ENCODE measurements around the gene DDIT4. TPM values are rescaled to one million over a fixed set of nuclear protein-coding genes. Genes with fewer than 3 reads are reported as not detected.
A peak's percentile ranks its signal among the peaks of the same experiment; 100 is the strongest.
"Not testable (repeated sequence)": the region's sequence is repeated elsewhere in the genome, so short reads cannot be mapped to it uniquely, and the experiment has no call there.

Gene DDIT4
- total RNA-seq, 1 donor, result 533 TPM

DNA sequence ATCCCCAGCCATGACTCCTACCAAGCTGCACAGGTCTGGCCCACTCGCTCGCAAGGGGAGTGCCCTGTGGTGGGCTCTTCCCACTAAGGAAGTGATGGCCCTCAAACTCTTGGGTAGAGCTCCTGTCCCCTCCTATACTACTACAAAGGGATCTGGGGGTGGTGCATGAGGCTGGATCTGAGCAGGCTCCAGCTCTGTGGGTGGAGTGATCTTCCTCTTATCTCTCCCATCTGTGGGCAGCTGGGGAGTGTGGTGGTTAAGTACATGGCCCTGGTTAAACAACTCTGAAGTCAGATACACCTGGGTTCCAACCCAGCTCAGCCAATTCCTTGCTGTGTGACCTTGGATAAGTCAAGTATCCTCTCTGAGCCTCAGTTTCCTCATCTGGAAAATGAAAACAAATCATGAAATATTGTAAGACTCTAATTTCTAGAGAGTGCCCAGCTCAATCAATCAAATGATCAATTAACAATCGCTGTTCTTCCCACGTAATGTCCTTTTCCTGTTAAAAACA, 17.4 kb downstream of the DDIT4 start:
- no peak overlapping the region for H3K4me3 ChIP-seq (ENCODE audit: low read length)
- no peaks in the 10 kb centered on the region for H3K9me3 ChIP-seq (ENCODE audit: low read depth, low read length)
- no peaks in the 10 kb centered on the region for H3K27me3 ChIP-seq (ENCODE audit: insufficient read depth, low read length)
- H3K4me1 ChIP-seq (ENCODE audit: insufficient read depth, low read length), result peaks cover 29% of the 10 kb centered on the region

DNA sequence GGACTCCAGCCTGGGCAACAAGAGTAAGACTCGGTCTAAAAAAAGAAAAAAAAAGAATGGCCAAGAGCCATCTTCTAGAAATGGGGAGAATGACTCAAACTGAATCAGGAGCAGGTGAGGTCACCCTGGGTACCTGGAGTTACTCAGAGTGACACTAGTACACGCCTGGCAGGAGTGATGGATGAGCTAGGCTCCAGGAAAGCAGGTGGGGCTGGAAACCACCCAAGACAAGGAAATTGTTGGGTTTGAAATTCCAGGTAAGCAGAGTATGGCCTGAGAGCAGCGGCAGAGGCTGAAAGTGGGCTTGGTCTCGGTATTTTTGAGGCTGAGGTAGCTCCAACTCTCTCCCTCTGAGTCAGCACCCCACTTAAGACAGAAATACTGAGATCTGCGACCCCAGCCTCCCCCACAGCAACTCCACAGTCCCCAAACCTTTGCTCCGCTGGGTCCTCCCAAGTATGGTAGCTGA, 18.5 kb downstream of the DDIT4 start:
- Histone ChIP-seq H3K9me3 (ENCODE audit: low read depth, low read length) (no peaks in the 10 kb centered on the region), H3K4me3 (ENCODE audit: low read length) (no peak overlapping the region), H3K4me1 (ENCODE audit: insufficient read depth, low read length) (peaks cover 34% of the 10 kb centered on the region), H3K27me3 (ENCODE audit: insufficient read depth, low read length) (no peaks in the 10 kb centered on the region)

- Histone ChIP-seq H3K4me3 (ENCODE audit: low read length) (no peak overlapping the region), H3K27me3 (ENCODE audit: insufficient read depth, low read length) (no peaks in the 10 kb centered on the region), H3K4me1 (ENCODE audit: insufficient read depth, low read length) (peaks cover 49% of the 10 kb centered on the region), H3K9me3 (ENCODE audit: low read depth, low read length) (no peaks in the 10 kb centered on the region)
Observed at GRCh38 chr10:72295330-72295910, 21.7 kb downstream of the DDIT4 start.

DNA sequence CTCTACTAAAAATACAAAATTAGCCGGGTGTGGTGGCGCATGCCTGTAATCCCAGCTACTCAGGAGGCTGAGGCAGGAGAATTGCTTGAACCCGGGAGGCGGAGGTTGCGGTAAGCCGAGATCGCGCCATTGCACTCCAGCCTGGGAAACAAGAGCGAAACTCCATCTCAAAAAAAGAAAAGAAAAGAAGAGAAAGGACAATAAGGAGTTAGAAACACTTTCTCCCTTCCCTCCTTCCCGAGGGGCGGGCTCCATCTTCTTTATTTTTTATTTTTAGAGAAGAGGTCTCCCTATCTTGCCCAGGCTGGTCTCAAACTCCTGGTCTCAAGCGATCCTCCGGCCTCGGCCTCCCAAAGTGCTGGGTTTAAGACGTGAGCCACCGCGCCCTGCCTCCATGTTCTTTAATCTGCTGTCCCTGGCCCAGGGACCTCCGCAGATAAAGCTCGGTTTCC, 23.1 kb downstream of the DDIT4 start:
- H3K4me3 ChIP-seq (ENCODE audit: low read length), result peak overlapping the region; percentile 25
- peaks cover 38% of the 10 kb centered on the region for H3K4me1 ChIP-seq (ENCODE audit: insufficient read depth, low read length)
- H3K9me3 ChIP-seq (ENCODE audit: low read depth, low read length); H3K27me3 ChIP-seq (ENCODE audit: insufficient read depth, low read length): not testable (repeated sequence)

- no peaks in the 10 kb centered on the region for H3K9me3 ChIP-seq (ENCODE audit: low read depth, low read length)
- peak overlapping the region; percentile 51 for H3K4me3 ChIP-seq (ENCODE audit: low read length)
- peaks cover 37% of the 10 kb centered on the region for H3K4me1 ChIP-seq (ENCODE audit: insufficient read depth, low read length)
- H3K27me3 ChIP-seq (ENCODE audit: insufficient read depth, low read length), result no peaks in the 10 kb centered on the region
Observed at GRCh38 chr10:72297281-72297804, 23.6 kb downstream of the DDIT4 start.

DNA sequence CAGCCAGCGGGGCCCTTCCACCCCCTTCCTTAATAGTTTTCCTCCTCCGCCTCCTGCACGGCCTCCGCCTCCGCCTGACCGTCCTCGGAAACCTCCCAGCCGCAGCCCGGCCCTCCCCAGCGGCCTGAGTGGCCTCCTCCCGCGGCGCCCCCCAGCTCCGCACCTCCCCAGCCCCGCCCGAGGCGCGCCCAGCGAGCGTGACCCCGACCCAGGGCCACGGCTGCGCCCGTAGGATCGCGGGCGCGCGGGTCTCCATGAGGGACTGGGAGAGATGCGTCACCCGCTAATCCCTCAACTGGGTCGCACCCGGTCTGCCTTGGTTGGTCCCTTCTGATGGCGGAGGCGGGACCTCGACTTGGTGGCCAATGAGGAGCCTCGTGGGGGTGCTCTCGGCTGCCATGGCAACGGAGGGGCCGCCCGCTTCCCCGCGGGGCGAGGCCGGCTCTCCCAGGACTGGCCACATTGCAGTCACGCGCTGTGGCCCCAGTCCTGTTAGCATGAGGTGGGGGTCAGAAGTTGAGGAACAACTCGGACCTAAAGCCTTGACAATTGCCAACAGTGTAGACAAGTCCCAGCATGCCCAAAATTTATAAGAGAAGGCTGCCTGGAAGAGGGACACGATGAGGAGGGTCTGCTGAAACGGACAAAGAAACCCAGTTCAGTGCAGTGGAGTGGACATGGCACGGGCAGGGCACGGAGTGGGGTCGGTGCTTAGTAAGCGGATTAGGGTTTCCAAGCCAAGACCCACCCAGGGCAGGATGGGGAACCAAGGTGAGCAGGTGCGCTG, 24.3 kb downstream of the DDIT4 start:
- Histone ChIP-seq H3K4me3 (ENCODE audit: low read length) (peak overlapping the region; percentile 51), H3K27me3 (ENCODE audit: insufficient read depth, low read length) (no peaks in the 10 kb centered on the region), H3K4me1 (ENCODE audit: insufficient read depth, low read length) (peaks cover 33% of the 10 kb centered on the region), H3K9me3 (ENCODE audit: low read depth, low read length) (no peaks in the 10 kb centered on the region)

- Histone ChIP-seq H3K4me1 (ENCODE audit: insufficient read depth, low read length) (peaks cover 33% of the 10 kb centered on the region), H3K9me3 (ENCODE audit: low read depth, low read length) (no peaks in the 10 kb centered on the region), H3K4me3 (ENCODE audit: low read length) (no peak overlapping the region), H3K27me3 (ENCODE audit: insufficient read depth, low read length) (no peaks in the 10 kb centered on the region)
Observed at GRCh38 chr10:72298592-72299519, 25.1 kb downstream of the DDIT4 start.

- no peaks in the 10 kb centered on the region for H3K27me3 ChIP-seq (ENCODE audit: insufficient read depth, low read length)
- peaks cover 16% of the 10 kb centered on the region for H3K4me1 ChIP-seq (ENCODE audit: insufficient read depth, low read length)
- no peaks in the 10 kb centered on the region for H3K9me3 ChIP-seq (ENCODE audit: low read depth, low read length)
- no peak overlapping the region for H3K4me3 ChIP-seq (ENCODE audit: low read length)
Observed at GRCh38 chr10:72303424-72304128, 29.9 kb downstream of the DDIT4 start.

DNA sequence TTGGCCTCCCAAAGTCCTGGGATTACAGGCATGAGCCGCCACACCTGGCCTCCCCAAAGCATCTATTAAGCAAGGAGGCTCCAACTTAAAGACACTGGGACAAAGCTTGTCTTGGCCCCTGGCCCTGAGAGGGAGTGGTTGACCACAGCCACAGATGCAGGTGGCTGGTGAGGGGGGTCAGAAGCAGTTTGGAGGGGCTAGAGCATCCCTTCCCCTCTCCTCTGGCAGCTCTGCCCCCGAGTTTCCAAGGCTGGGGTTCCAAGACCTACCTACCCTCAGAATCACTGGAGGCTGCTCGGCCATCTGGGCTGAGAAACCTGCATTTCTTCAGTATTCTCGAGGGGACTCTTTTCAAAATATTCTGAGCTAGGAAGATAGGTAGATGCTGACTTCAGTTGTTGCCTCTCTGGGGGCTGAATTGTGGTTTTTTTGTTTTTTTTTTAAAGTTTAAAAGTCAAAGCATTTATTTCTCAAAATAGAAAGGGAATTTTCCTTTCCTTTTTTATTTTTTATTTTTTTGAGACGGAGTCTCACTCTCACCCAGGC, 32.6 kb downstream of the DDIT4 start:
- H3K4me1 ChIP-seq (ENCODE audit: insufficient read depth, low read length), result peaks cover 38% of the 10 kb centered on the region

DNA sequence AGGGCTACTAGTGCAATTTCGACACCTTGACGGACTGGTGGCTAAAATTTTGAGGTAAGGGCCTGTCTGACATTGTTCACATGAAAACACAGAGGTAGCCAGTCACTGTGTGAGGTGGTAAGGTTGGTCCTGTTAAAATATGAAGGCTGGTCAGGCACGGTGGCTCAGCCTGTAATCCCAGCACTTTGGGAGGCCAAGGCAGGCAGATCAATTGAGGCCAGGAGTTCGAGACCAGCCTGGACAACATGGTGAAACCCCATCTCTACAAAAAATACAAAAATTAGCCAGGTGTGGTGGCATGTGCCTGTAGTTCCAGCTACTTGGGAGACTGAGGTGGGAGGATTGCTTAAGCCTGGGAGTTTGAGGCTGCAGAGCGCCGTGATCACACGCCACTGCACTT, 34.0 kb downstream of the DDIT4 start:
- H3K9me3 ChIP-seq (ENCODE audit: low read depth, low read length); H3K27me3 ChIP-seq (ENCODE audit: insufficient read depth, low read length); H3K4me3 ChIP-seq (ENCODE audit: low read length): not testable (repeated sequence)
- peaks cover 38% of the 10 kb centered on the region for H3K4me1 ChIP-seq (ENCODE audit: insufficient read depth, low read length)

More for the DNA sequence above, 32.6 kb downstream of the DDIT4 start:
- Histone ChIP-seq H3K27me3 (ENCODE audit: insufficient read depth, low read length) (no peaks in the 10 kb centered on the region), H3K4me3 (ENCODE audit: low read length) (no peak overlapping the region), H3K9me3 (ENCODE audit: low read depth, low read length) (no peaks in the 10 kb centered on the region)

GRCh38 chr10:72308320-72308987, 34.7 kb downstream of the DDIT4 start:
- H3K9me3 ChIP-seq (ENCODE audit: low read depth, low read length), result no peaks in the 10 kb centered on the region
- no peak overlapping the region for H3K4me3 ChIP-seq (ENCODE audit: low read length)
- no peaks in the 10 kb centered on the region for H3K27me3 ChIP-seq (ENCODE audit: insufficient read depth, low read length)
- peaks cover 38% of the 10 kb centered on the region for H3K4me1 ChIP-seq (ENCODE audit: insufficient read depth, low read length)

DNA sequence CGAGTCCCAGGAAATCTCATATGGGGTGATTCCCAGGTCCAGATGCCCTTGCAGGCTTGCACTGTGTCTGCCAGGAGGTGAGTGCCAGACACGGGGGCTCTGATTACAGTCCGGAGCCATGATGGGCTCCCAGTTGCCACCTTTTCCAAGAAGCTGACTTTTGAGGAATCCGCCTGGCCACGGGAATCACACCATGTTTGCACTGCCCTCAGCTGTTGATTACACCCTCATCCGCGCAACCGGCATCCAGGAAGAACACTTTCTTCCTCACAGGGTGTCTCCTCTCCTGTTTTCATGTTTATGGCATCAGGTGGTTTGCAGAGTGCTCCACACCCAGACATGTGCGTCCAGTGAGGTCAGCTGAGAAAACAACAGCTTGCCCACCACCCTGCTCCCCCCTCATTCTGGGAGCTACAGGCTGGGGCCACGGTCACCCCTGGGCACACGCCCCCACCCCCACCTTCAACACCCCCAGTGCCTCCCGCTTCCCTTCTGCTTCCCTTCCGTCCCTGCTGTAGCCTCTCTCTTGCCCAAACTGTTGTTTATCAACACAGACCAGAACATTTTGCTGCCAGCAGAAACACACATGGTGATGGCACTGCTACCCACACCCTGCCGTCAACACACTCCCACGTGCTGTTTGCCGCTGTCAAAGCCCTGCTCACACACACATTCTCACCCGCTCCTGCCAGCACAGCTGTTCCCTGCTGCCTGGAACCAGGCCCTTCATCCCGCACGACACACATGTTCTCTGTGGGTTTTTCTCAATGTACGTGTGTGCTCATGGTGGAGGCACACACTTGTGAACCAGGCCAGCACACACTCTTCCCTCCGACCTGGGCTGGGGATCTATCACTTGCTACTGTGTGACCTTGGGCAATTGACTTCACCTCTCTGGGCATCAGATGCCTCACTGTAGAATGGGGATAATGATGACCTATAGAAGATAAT, 35.8 kb downstream of the DDIT4 start:
- H3K27me3 ChIP-seq (ENCODE audit: insufficient read depth, low read length), result no peaks in the 10 kb centered on the region

DNA sequence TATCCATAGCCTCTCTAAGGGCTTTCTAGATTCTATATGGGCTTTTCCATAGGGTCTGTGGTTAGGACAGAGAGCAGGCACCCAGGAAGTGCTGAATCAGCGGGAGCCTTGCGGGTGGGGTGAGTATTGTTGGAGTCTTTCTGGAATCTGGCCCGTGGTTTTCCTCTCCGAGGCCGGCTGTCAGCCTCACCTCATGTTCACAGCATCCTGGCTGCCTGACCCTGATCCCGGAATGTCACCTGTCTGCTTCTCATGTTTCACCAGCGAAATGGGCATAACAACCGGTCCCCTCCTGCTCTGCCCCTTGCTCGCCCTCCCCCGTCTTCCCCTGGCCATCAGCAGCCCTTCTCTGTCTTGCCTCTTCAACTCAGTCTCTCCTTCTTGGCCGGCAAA, 36.5 kb downstream of the DDIT4 start:
- Histone ChIP-seq H3K4me3 (ENCODE audit: low read length) (no peak overlapping the region), H3K9me3 (ENCODE audit: low read depth, low read length) (no peaks in the 10 kb centered on the region), H3K27me3 (ENCODE audit: insufficient read depth, low read length) (no peaks in the 10 kb centered on the region), H3K4me1 (ENCODE audit: insufficient read depth, low read length) (peaks cover 42% of the 10 kb centered on the region)

More for the DNA sequence above, 35.8 kb downstream of the DDIT4 start:
- no peak overlapping the region for H3K4me3 ChIP-seq (ENCODE audit: low read length)
- no peaks in the 10 kb centered on the region for H3K9me3 ChIP-seq (ENCODE audit: low read depth, low read length)
- peaks cover 38% of the 10 kb centered on the region for H3K4me1 ChIP-seq (ENCODE audit: insufficient read depth, low read length)

Measured in mononuclear cell (primary cell).